SK-N-SH (cell line): ENCODE results near the gene TGFBI. TPM values are rescaled to one million over a fixed set of nuclear protein-coding genes. Genes with fewer than 3 reads are reported as not detected.

Source experiments
- CTCF ChIA-PET: fragments of 300-600, 350-600 bp; formaldehyde crosslinking; extraction: SDS; loops from one replicate; lab custom pipeline; 2021; lab: Yijun Ruan, JAX
- POLR2A ChIA-PET: fragments of 350-600 bp; sonication (Branson Sonifier 250); formaldehyde crosslinking; extraction: SDS; loops from one replicate; lab custom pipeline; 2020; ENCODE audit warnings: antibody characterized with exemption, inconsistent platforms; lab: Yijun Ruan, JAX
- DNase-seq: peaks from one replicate; pipeline ENCODE4 v3.0.0; 2012
- H2AFZ ChIP-seq: fragments of 200-600 bp; sonication (generic); 2 replicates; pipeline ENCODE4 v1.8.1; 2016; ENCODE audit warnings: antibody characterized with exemption, mild to moderate bottlenecking, low read depth
- H3F3A ChIP-seq: fragments of 200-600 bp; sonication (generic); replicated peaks from 2 replicates; pipeline ENCODE3; 2016; ENCODE audit warnings: antibody characterized with exemption, mild to moderate bottlenecking; ENCODE audit not compliant: insufficient read depth
- H3K27ac ChIP-seq, 2 experiments: fragments of 200-500 bp in 1 of 2; fragments of 200-600 bp in 1 of 2; sonication (Bioruptor generic) in 1 of 2; sonication (generic), shearing (Covaris generic) in 1 of 2; 2 replicates each; pipeline versions ENCODE4 v1.5.1 to v1.6.1; 2014 to 2016; ENCODE audit warnings: low read depth in 2 of 2, inconsistent platforms in 1 of 2, low read length in 1 of 2, mild to moderate bottlenecking in 1 of 2, mixed read lengths in 1 of 2
- H3K27me3 ChIP-seq: fragments of 200-600 bp; sonication (generic), shearing (Covaris generic); 2 replicates; pipeline ENCODE4 v1.6.1; 2016; ENCODE audit warnings: mixed run types; ENCODE audit not compliant: insufficient read depth
- H3K36me3 ChIP-seq, 2 experiments: fragments of 200-500 bp in 1 of 2; fragments of 200-600 bp in 1 of 2; sonication (Bioruptor generic) in 1 of 2; sonication (generic) in 1 of 2; replicated peaks in 1 of 2; 2 replicates each; pipeline versions ENCODE3 to v1.5.1; 2014 to 2016; ENCODE audit warnings: low read length in 1 of 2, mild to moderate bottlenecking in 1 of 2; ENCODE audit not compliant: insufficient read depth in 2 of 2, control insufficient read depth in 1 of 2
- H3K4me1 ChIP-seq, 2 experiments: fragments of 200-500 bp in 1 of 2; fragments of 200-600 bp in 1 of 2; sonication (Bioruptor generic) in 1 of 2; sonication (generic), shearing (Covaris generic) in 1 of 2; 2 replicates each; pipeline versions ENCODE4 v1.5.1 to v1.6.1; 2014 to 2016; ENCODE audit warnings: low read depth in 1 of 2, low read length in 1 of 2, mixed run types in 1 of 2; ENCODE audit not compliant: insufficient read depth in 2 of 2, control insufficient read depth in 1 of 2
- H3K4me2 ChIP-seq: fragments of 200-600 bp; sonication (generic), shearing (Covaris generic); 2 replicates; pipeline ENCODE4 v1.6.1; 2017; ENCODE audit warnings: mixed run types
- H3K4me3 ChIP-seq, 2 experiments: fragments of 200-500 bp in 1 of 2; fragments of 200-600 bp in 1 of 2; sonication (Bioruptor generic) in 1 of 2; sonication (generic), shearing (Covaris generic) in 1 of 2; 2 replicates each; pipeline versions ENCODE4 v1.5.1 to v1.8.1; 2014 to 2016; ENCODE audit warnings: low read depth in 2 of 2, inconsistent platforms in 1 of 2, low read length in 1 of 2, mild to moderate bottlenecking in 1 of 2, mixed read lengths in 1 of 2, moderate library complexity in 1 of 2
- H3K79me2 ChIP-seq: fragments of 200-600 bp; sonication (generic); 2 replicates; pipeline ENCODE4 v1.8.1; 2017; ENCODE audit warnings: mild to moderate bottlenecking; ENCODE audit not compliant: insufficient read depth
- H3K9ac ChIP-seq: fragments of 200-600 bp; sonication (generic); 2 replicates; pipeline ENCODE4 v1.6.1; 2017; ENCODE audit warnings: mixed run types
- H3K9me2 ChIP-seq: fragments of 200-600 bp; sonication (generic); 2 replicates; pipeline ENCODE4 v1.6.1; 2017; ENCODE audit warnings: mixed run types
- H3K9me3 ChIP-seq: fragments of 200-600 bp; sonication (generic); 2 replicates; pipeline ENCODE4 v1.6.1; 2017; ENCODE audit warnings: mixed run types, mild to moderate bottlenecking, moderate library complexity
- H4K20me1 ChIP-seq: fragments of 200-600 bp; sonication (generic); 2 replicates; pipeline ENCODE4 v1.6.1; 2017; ENCODE audit warnings: mild to moderate bottlenecking, mixed run types; ENCODE audit not compliant: insufficient read depth
- CHD2 ChIP-seq: fragments of 150-350 bp; IDR thresholded peaks from 2 replicates; pipeline ENCODE4 v1.6.1; 2018; ENCODE audit warnings: low read length; ENCODE audit not compliant: partially characterized antibody
- CTCF ChIP-seq: fragments of 200-600 bp; sonication (generic); IDR thresholded peaks from 2 replicates; pipeline ENCODE4 v1.6.1; 2017; ENCODE audit warnings: antibody characterized with exemption, mild to moderate bottlenecking, moderate library complexity
- EP300 ChIP-seq, 2 experiments: IDR thresholded peaks; 2 replicates each; pipeline versions ENCODE4 v1.4.0 to v1.6.1; 2012; ENCODE audit warnings: borderline replicate concordance in 1 of 2, low read depth in 1 of 2, low read length in 1 of 2
- EZH2phosphoT487 ChIP-seq: fragments of 200-600 bp; sonication (generic); IDR thresholded peaks from 2 replicates; pipeline ENCODE4 v1.6.1; 2017; ENCODE audit warnings: low read depth, mixed run types, mild to moderate bottlenecking, antibody characterized with exemption, moderate library complexity, borderline replicate concordance
- FOSL2 ChIP-seq: IDR thresholded peaks from 2 replicates; pipeline ENCODE4 v1.4.0; 2012; ENCODE audit warnings: low read depth, mild to moderate bottlenecking, moderate library complexity, borderline replicate concordance
- FOXJ3 ChIP-seq: sonication (generic); formaldehyde crosslinking; IDR thresholded peaks from 2 replicates; pipeline ENCODE4 v1.5.1; 2020; ENCODE audit warnings: mild to moderate bottlenecking, missing genetic modification reagents
- GABPA ChIP-seq: IDR thresholded peaks from 2 replicates; pipeline ENCODE4 v1.4.0; 2012; ENCODE audit warnings: low read depth, mild to moderate bottlenecking
- JUND ChIP-seq: IDR thresholded peaks from 2 replicates; pipeline ENCODE4 v1.4.0; 2012
- MXI1 ChIP-seq: IDR thresholded peaks from 2 replicates; pipeline ENCODE4 v1.6.1; 2012; ENCODE audit warnings: mild to moderate bottlenecking, low read depth, low read length, improper control_type of control experiment
- NRF1 ChIP-seq: IDR thresholded peaks from 2 replicates; pipeline ENCODE4 v1.6.1; 2012; ENCODE audit warnings: low read depth, mild to moderate bottlenecking, low read length
- PBX3 ChIP-seq: IDR thresholded peaks from 2 replicates; pipeline ENCODE4; 2012
- RAD21 ChIP-seq: IDR thresholded peaks from 2 replicates; pipeline ENCODE4 v1.6.1; 2012; ENCODE audit warnings: mild to moderate bottlenecking, low read length
- REST ChIP-seq: IDR thresholded peaks from 2 replicates; pipeline ENCODE4 v1.6.1; 2012; ENCODE audit warnings: mild to moderate bottlenecking, low read depth, low read length, moderate library complexity
- RFX5 ChIP-seq: IDR thresholded peaks from 2 replicates; pipeline ENCODE4 v1.6.1; 2012; ENCODE audit warnings: mild to moderate bottlenecking, improper control_type of control experiment, low read length
- RXRA ChIP-seq: IDR thresholded peaks from 2 replicates; pipeline ENCODE4 v1.4.0; 2012; ENCODE audit warnings: low read depth, mild to moderate bottlenecking, borderline replicate concordance
- TCF12 ChIP-seq: IDR thresholded peaks from 2 replicates; pipeline ENCODE4 v1.4.0; 2012
- YY1 ChIP-seq: IDR thresholded peaks from 2 replicates; pipeline ENCODE4 v1.4.0; 2012; ENCODE audit warnings: low read depth, mild to moderate bottlenecking
- WGBS: methylation state at CpG from one replicate; pipeline ENCODE4 v1.1.6; 2017; ENCODE audit warnings: low lambda C conversion rate; 5-methylcytosine and 5-hydroxymethylcytosine counted together
- polyA plus RNA-seq, 3 experiments: library from polyadenylated mRNA; depleted of rRNA; stranded (reverse); fragments of >200 nt; gene quantifications; 2 replicates each; pipeline ENCODE4 v1.2.3, GENCODE V29; 2012

Gene TGFBI
- polyA plus RNA-seq, 1 of the 3 experiments (the other 2 are of a cell fraction), result 2,678 TPM

DNA sequence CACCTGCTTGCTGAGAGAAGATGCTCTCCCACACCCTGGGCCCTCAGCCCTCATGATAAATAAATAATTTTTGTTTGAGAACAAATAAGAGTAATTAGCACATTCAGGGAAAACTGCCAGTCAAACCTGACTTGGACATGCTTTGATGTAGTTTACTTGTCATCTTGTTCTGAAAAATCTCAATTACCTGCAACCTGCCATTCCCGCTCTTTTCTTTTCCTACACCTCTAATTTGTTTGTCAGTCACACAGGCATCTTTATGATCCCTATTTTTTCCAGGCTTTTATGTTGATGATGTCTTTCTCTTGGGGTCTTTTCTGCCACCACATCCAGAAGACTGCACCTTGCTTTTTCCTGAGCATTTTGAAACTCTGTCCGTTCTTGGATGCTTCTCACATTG, 28.6 kb upstream of the TGFBI start:
- Histone ChIP-seq H3K4me1 (peaks cover 17 to 39% of the 10 kb centered on the region in 2 experiments; a peak in 3 of 4 replicates), H2AFZ (no peak overlapping the region)
- DNase-seq, result no peak
- TF ChIP-seq EZH2phosphoT487 (no peak), RXRA (no peak), FOSL2 (no peak), CHD2 (no peak), RFX5 (no peak), REST (no peak)
- TF ChIP-seq, all 33 proteins: peak for 0
- Histone ChIP-seq H3K27ac (peak overlapping the region; percentile 77 to 98), H3K79me2 (peaks cover 11% of the 10 kb centered on the region; the same call in 1 of the 2 replicates), H3F3A (peaks cover 46% of the 10 kb centered on the region), H4K20me1 (no peaks in the 10 kb centered on the region), H3K9me3 (no peaks in the 10 kb centered on the region), H3K36me3 (no peaks in the 10 kb centered on the region), H3K9me2 (no peaks in the 10 kb centered on the region), H3K9ac (no peak overlapping the region), H3K27me3 (no peaks in the 10 kb centered on the region), H3K4me2 (no peak overlapping the region), H3K4me3 (no peak overlapping the region)
- ChIA-PET POLR2A (no interaction called here), CTCF (interaction anchor here (1.6 kb wide), 1 partner anchor 55 kb away, joined by 6 read pairs; no protein-coding TSS in a partner anchor)
- WGBS, result 94% methylated on average over 2 of the region's 2 CpGs

DNA sequence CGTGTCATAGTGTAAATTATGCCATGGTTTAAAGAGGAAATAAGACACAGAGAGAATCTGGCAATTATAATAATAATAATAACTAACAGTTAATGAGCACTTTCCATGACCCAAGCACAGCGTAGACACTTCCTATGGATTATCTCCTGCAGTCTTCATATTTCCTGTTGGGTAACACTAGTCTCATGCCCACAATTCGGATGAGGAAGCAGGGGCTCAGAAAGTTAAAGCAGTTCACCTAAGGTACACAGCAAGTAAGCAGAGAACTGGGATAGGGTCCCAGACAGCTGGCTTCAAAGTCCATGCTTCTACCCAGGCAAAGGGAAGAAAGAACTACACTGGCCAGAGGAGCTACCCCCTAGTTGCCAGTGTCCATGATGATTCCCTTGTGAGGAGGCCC, 27.9 kb upstream of the TGFBI start:
- no peak overlapping the region for H3K4me3 ChIP-seq
- H3F3A ChIP-seq, result peaks cover 46% of the 10 kb centered on the region
- H3K4me1 ChIP-seq, result peaks cover 17 to 42% of the 10 kb centered on the region in 2 experiments; a peak in 3 of 4 replicates
- peaks cover 16% of the 10 kb centered on the region; the same call in 1 of the 2 replicates for H3K79me2 ChIP-seq
- peak overlapping the region; percentile 17; the same call in 1 of the 2 replicates for H2AFZ ChIP-seq
- CTCF ChIA-PET, result interaction anchor here (0.9 to 1.6 kb wide), 2 partner anchors 56 to 64 kb away, joined by 3 to 6 read pairs; no protein-coding TSS in a partner anchor
- no peak for DNase-seq
- H3K9ac ChIP-seq, result peak overlapping the region; percentile 13; the same call in 1 of the 2 replicates
- WGBS, result 86% methylated on average over 3 of the region's 3 CpGs
- H3K9me3 ChIP-seq, result no peaks in the 10 kb centered on the region
- no peaks in the 10 kb centered on the region for H3K36me3 ChIP-seq
- POLR2A ChIA-PET, result no interaction called here
- H3K27me3 ChIP-seq, result no peaks in the 10 kb centered on the region
- no peaks in the 10 kb centered on the region for H4K20me1 ChIP-seq
- H3K4me2 ChIP-seq, result peak overlapping the region; percentile 39
- H3K9me2 ChIP-seq, result no peaks in the 10 kb centered on the region
- TF ChIP-seq JUND (no peak), GABPA (no peak), TCF12 (no peak), PBX3 (no peak), NRF1 (no peak), RAD21 (no peak), EZH2phosphoT487 (no peak), REST (no peak), EP300 (IDR thresholded peaks at IDR 0.05; ENCODE audit: borderline replicate concordance in 1 of 2, low read depth in 1 of 2, low read length in 1 of 2) (no peak), YY1 (no peak), FOSL2 (no peak), FOXJ3 (CRISPR knock-in tag) (no peak), CTCF (no peak), MXI1 (no peak)
- H3K27ac ChIP-seq, result peak overlapping the region; percentile 77 to 98
